Large intestine (tissue), 3 donors: Measurements from ENCODE around the gene VHLL. TPM values are rescaled to one million over a fixed set of nuclear protein-coding genes. Genes with fewer than 3 reads are reported as not detected.
A peak's percentile ranks its signal among the peaks of the same experiment; 100 is the strongest.
"Not testable (repeated sequence)": the region's sequence is repeated elsewhere in the genome, so short reads cannot be mapped to it uniquely, and the experiment has no call there.

Experiments used
- DNase-seq, 2 donors: peaks; one replicate each; pipeline versions ENCODE4 v3.0.0 to v3.0.0-alpha.2; 2013
- H3K27ac ChIP-seq: one replicate; pipeline ENCODE4 v1.5.1; 2013; ENCODE audit warnings: low read length
- H3K27me3 ChIP-seq: 2 replicates; pipeline ENCODE4 v1.6.1; 2013; ENCODE audit warnings: low read length; ENCODE audit not compliant: control insufficient read depth, insufficient read depth
- H3K36me3 ChIP-seq: 2 replicates; pipeline ENCODE4 v1.6.1; 2013; ENCODE audit warnings: low read length; ENCODE audit not compliant: control insufficient read depth, insufficient read depth
- H3K4me1 ChIP-seq: one replicate; pipeline ENCODE4 v1.6.1; 2013; ENCODE audit warnings: low read length; ENCODE audit not compliant: control insufficient read depth, insufficient read depth
- H3K4me3 ChIP-seq: one replicate; pipeline ENCODE4 v1.5.1; 2013; ENCODE audit warnings: low read length
- H3K9me3 ChIP-seq: one replicate; pipeline ENCODE4 v1.6.1; 2013; ENCODE audit warnings: mild to moderate bottlenecking, low read depth, low read length, moderate library complexity; ENCODE audit not compliant: control insufficient read depth
- WGBS: methylation state at CpG from one replicate; pipeline ENCODE4 v1.1.5; 2013; ENCODE audit warnings: low lambda C conversion rate; ENCODE audit not compliant: insufficient coverage; 5-methylcytosine and 5-hydroxymethylcytosine counted together
- polyA plus RNA-seq: library from polyadenylated mRNA; unstranded; fragments of 120-200 nt; gene quantifications from one replicate; pipeline ENCODE4 v1.2.1, GENCODE V29; 2013

Gene VHLL
- polyA plus RNA-seq, 1 donor: not detected

DNA sequence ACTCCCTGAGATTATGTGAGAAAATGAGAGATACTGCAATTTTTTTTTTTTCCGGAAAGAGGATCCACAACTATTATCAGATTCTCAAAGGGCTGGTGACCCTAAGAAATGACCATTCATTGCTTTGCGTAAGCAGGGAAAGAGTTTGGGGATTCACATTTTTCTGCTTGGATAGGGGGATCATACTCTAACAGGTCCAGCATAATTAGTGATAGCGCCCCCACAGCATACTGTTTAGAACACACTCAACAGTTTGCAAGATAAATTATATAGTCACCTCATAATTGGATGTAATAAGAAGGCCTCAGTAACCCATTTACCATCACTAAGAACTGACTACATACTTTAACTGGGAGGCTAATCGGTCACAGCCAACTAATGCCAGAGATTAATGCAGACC, 37.1 kb upstream of the VHLL start:
- no peaks in the 10 kb centered on the region for H3K9me3 ChIP-seq
- no peak overlapping the region for H3K27ac ChIP-seq
- H3K36me3 ChIP-seq: peaks cover 41% of the 10 kb centered on the region
- H3K27me3 ChIP-seq: no peaks in the 10 kb centered on the region
- DNase-seq: peak in 1 of 2 donors; percentile 12
- peak overlapping the region; percentile 94 for H3K4me3 ChIP-seq
- 83% methylated on average over 1 of the region's 4 CpGs for WGBS
- H3K4me1 ChIP-seq: peaks cover 14% of the 10 kb centered on the region

DNA sequence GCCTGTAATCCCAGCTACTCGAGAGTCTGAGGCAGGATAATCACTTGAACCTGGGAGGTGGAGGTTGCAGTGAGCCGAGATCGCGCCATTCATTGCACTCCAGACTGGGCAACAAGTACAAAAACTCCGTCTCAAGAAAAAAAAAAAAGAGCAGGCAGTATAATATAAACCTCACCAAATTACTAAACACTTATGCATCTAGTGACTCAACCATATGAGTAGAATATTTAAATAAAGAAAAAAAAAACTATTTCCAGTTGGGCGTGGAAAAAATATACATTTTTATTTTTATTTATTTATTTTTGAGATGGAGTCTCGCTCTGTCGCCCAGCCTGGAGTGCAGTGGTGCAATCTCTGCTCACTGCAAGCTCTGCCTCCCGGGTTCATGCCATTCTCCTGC, 24.1 kb upstream of the VHLL start:
- not testable (repeated sequence) for H3K4me3 ChIP-seq, H3K27ac ChIP-seq, H3K27me3 ChIP-seq, H3K9me3 ChIP-seq, DNase-seq, H3K4me1 ChIP-seq
- H3K36me3 ChIP-seq: peaks cover 66% of the 10 kb centered on the region
- no CpG with 5 or more reads among the region's 9 CpGs for WGBS

DNA sequence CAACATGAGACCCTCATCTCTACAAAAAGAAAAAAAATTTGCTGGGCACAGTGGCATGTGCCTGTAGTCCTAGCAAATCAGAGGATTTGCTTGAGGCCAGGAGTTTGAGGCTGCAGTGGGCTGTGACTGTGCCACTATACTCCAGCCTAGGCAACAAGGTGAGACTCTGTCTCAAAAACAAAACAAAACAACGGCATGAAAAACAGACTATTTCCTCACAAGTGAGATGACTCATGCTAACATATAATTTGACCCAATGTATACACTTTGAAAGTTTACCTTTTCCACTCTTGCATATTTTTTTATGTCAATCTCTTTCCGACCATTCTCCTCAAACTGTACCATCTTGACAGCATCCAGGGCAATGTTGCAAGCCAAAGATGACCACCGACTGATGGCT, 21.5 kb upstream of the VHLL start:
- Histone ChIP-seq H3K9me3 (no peaks in the 10 kb centered on the region), H3K27ac (no peak overlapping the region), H3K4me1 (no peaks in the 10 kb centered on the region), H3K4me3 (no peak overlapping the region), H3K36me3 (peaks cover 86% of the 10 kb centered on the region), H3K27me3 (no peaks in the 10 kb centered on the region)
- no peak for DNase-seq
- WGBS: 100% methylated on average over 1 of the region's 3 CpGs

DNA sequence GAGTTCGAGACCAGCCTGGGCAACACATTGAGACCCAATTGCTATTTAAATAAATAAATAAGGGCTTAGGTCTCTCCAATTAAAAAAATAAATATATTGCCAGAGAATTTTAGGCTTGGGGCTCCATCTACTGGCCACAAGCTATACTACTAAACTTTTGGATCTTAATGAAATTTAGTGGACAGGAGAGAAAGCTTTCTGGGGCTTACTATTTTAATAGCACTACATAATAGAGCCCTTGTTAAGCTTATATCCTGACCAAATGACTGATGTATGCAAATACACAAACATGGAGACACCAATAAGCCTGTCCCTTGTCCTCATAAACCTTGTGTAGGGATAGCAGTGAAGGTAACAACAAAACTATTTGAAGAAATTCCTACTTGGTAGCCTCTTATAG, 20.6 kb upstream of the VHLL start:
- Histone ChIP-seq H3K4me3 (no peak overlapping the region), H3K9me3 (no peaks in the 10 kb centered on the region), H3K4me1 (no peaks in the 10 kb centered on the region), H3K27ac (no peak overlapping the region), H3K27me3 (no peaks in the 10 kb centered on the region), H3K36me3 (peaks cover 83% of the 10 kb centered on the region)
- DNase-seq: no peak
- no CpG with 5 or more reads among the region's 1 CpG for WGBS

- no peak for DNase-seq
- Histone ChIP-seq H3K27me3 (no peaks in the 10 kb centered on the region), H3K36me3 (peaks cover 86% of the 10 kb centered on the region), H3K27ac (no peak overlapping the region), H3K4me1 (no peaks in the 10 kb centered on the region), H3K4me3 (no peak overlapping the region), H3K9me3 (no peaks in the 10 kb centered on the region)
- no CpG with 5 or more reads among the region's 7 CpGs for WGBS
Observed at GRCh38 chr1:156316909-156317308, 17.8 kb upstream of the VHLL start.

DNA sequence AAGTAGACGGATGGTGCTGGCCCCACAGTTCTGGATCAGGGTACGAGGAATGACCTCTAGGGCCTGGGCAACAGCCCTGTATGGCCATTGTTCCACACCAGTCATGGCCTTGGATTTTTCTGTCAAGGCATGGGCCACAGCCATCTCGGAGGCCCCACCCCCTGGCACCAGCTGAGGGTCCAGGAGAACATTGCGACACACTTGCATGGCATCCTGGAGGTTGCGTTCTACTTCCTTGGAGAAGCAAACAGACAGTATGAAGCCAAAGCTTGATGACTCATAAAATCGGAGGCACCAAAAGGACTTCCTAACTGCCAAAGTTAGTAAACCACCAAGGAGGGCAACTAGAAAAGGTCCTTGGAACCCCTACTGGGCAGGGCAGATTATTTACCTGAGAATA, 11.9 kb upstream of the VHLL start:
- Histone ChIP-seq H3K4me1 (no peaks in the 10 kb centered on the region), H3K4me3 (no peak overlapping the region), H3K9me3 (no peaks in the 10 kb centered on the region), H3K27ac (no peak overlapping the region), H3K36me3 (peaks cover 74% of the 10 kb centered on the region), H3K27me3 (no peaks in the 10 kb centered on the region)
- WGBS: no CpG with 5 or more reads among the region's 6 CpGs
- DNase-seq: no peak

DNA sequence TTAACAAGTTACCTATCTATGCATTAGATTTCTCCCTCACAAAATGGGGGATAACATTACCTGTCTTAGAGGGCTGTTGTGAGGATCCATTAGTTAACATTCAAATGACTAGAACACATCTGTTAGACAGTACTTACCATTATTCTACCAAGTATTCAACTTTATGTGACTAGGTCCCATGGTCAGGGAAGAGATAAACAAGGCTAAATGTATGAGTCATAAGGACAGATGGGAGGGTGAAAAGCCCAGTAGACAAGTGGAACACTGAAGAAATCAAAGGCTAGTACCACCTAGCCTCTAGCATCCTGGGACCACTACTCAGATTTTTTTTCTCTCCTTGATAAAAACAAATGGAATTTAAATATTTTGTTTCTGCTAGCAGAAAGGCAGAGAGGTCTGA, 9.0 kb upstream of the VHLL start:
- Histone ChIP-seq H3K4me3 (no peak overlapping the region), H3K27me3 (no peaks in the 10 kb centered on the region), H3K9me3 (no peaks in the 10 kb centered on the region), H3K36me3 (peaks cover 57% of the 10 kb centered on the region), H3K27ac (no peak overlapping the region), H3K4me1 (no peaks in the 10 kb centered on the region)
- DNase-seq: no peak

- H3K4me1 ChIP-seq: no peaks in the 10 kb centered on the region
- H3K36me3 ChIP-seq: peaks cover 31% of the 10 kb centered on the region
- no peaks in the 10 kb centered on the region for H3K9me3 ChIP-seq
- H3K27ac ChIP-seq: no peak overlapping the region
- H3K27me3 ChIP-seq: no peaks in the 10 kb centered on the region
- no peak for DNase-seq
- WGBS: no CpG with 5 or more reads among the region's 2 CpGs
- H3K4me3 ChIP-seq: no peak overlapping the region
Observed at GRCh38 chr1:156305215-156305614, 6.1 kb upstream of the VHLL start.

- Histone ChIP-seq H3K27ac (no peak overlapping the region), H3K4me1 (no peaks in the 10 kb centered on the region), H3K4me3 (no peak overlapping the region), H3K27me3 (no peaks in the 10 kb centered on the region), H3K36me3 (peaks cover 14% of the 10 kb centered on the region), H3K9me3 (no peaks in the 10 kb centered on the region)
- WGBS: no CpG with 5 or more reads among the region's 4 CpGs
- no peak for DNase-seq
Observed at GRCh38 chr1:156303241-156303640, 4.1 kb upstream of the VHLL start.

DNA sequence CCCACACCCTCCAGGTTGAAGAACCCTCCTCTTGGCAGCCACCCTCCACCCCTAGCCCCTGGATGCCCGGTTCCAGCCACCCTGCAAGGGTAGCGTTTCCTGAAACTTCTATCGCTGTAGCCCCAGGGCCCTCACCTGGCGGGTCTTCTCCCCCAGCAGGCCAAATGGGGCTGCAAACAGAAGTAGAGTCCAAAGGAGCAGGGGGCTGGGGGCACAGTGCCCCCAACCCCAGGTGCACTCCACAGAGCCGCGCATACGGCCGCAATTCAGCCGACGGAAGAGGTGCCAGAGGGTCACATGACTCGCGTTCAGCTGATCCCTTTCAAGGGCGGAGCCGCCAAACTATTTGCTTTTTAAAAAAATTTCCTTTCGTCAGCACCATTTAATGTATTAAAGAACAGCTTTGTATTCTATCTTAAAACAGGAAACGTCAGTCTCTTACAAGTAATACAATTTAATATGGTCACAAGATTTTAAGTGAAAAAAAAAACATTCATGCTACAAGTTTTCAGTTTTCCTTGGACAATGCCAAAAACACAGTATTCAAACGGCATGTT, 3.6 kb downstream of the VHLL start, which contains the start of gene GLMP:
GLMP (minus strand) TSS at position 289 of the 557 bp plus-strand sequence; CDS start at position 255, 34 bp downstream.
- Histone ChIP-seq H3K27me3 (no peaks in the 10 kb centered on the region), H3K4me3 (peak within 1 kb of the TSS; percentile 83), H3K4me1 (peaks cover 23% of the 10 kb centered on the region), H3K9me3 (no peaks in the 10 kb centered on the region), H3K27ac (peak within 1 kb of the TSS; percentile 19), H3K36me3 (peaks cover 19% of the 10 kb centered on the region)
- DNase-seq: peak; percentile 61 to 79
- WGBS: no CpG with 5 or more reads among the region's 17 CpGs

- H3K27me3 ChIP-seq: no peaks in the 10 kb centered on the region
- peaks cover 23% of the 10 kb centered on the region for H3K4me1 ChIP-seq
- no peak overlapping the region for H3K4me3 ChIP-seq
- H3K27ac ChIP-seq: no peak overlapping the region
- no peaks in the 10 kb centered on the region for H3K9me3 ChIP-seq
- WGBS: 80% methylated on average over 1 of the region's 9 CpGs
- no peak for DNase-seq
- H3K36me3 ChIP-seq: peaks cover 19% of the 10 kb centered on the region
Observed at GRCh38 chr1:156293895-156294294, 5.2 kb downstream of the VHLL start.
